Pancreas (tissue), 10 donors: ENCODE results near the gene ACSL3. TPM values are rescaled to one million over a fixed set of nuclear protein-coding genes. Genes with fewer than 3 reads are reported as not detected.

Experiments
- ATAC-seq, 4 donors: fragments of 200-7000 bp; cut with Tn5 transposase; one replicate each; pipeline versions ENCODE4 v1.8.0 to v1.9.1; 2020; ENCODE audit warnings: mild to moderate bottlenecking in 4 of 4, moderate library complexity in 4 of 4
- DNase-seq, 6 donors: peaks; one replicate each; pipeline ENCODE4 v3.0.0-alpha.2; 2020
- FAIRE-seq: peaks from 2 replicates; lab custom pipeline; 2012; peaks lifted over from hg19 to GRCh38; lab: Jason Lieb, UNC
- H3K27ac ChIP-seq, 4 donors: fragments of 200-600 bp; sonication (generic); 1 replicate in 3 of 4; 2 replicates in 1 of 4; pipeline versions ENCODE4 v1.5.0 to v1.8.0; 2020
- H3K27me3 ChIP-seq, 4 donors: fragments of 200-600 bp; one replicate each; pipeline ENCODE4 v1.8.0; 2021
- H3K36me3 ChIP-seq, 3 donors: fragments of 200-600 bp; sonication (generic) in 1 of 3; one replicate each; pipeline versions ENCODE4 v1.5.0 to v1.8.0; 2020 to 2021
- H3K4me1 ChIP-seq, 3 donors: fragments of 200-600 bp; one replicate each; pipeline ENCODE4 v1.8.0; 2021
- H3K4me3 ChIP-seq, 4 donors: fragments of 200-600 bp; sonication (generic) in 2 of 4; one replicate each; pipeline versions ENCODE4 v1.5.0 to v1.8.0; 2020 to 2021
- H3K9me3 ChIP-seq, 4 donors: fragments of 200-600 bp; one replicate each; pipeline ENCODE4 v1.8.0; 2021
- CTCF ChIP-seq, 4 donors: fragments of 200-600 bp; sonication (generic) in 3 of 4; IDR thresholded peaks; one replicate each; pipeline versions ENCODE4 v1.5.0 to v1.8.0; 2021; ENCODE audit warnings: antibody characterized with exemption in 4 of 4
- whole genome bisulfite sequencing, 2 donors: extraction: QIAGEN DNeasy Blood & Tissue Kit; methylation state at CpG; one replicate each; pipeline ENCODE4 v1.1.7; 2013; 5-methylcytosine and 5-hydroxymethylcytosine counted together
- intact Hi-C, 3 donors: fragments of 100-400 bp; cut with DNase I; formaldehyde crosslinking; loops; one replicate each; pipeline versions ENCODE4 v1.11.1 to v1.14.2; 2022
- polyA plus RNA-seq, 2 donors: library from polyadenylated mRNA; stranded (reverse); fragments of 200-250 nt; gene quantifications; one replicate each; pipeline ENCODE4 v1.2.3, GENCODE V29; 2013
- total RNA-seq, 6 donors: library from RNA; stranded (reverse); fragmentation: NEBNext Ultra II Directional in 4 of 6; extraction: Animal tissue kit (Norgen Biotek cat#: 25700) in 4 of 6; gene quantifications; one replicate each; pipeline versions ENCODE4 v1.2.1 to v1.2.4, GENCODE V29; 2021 to 2023
- donor health status: healthy with polysubstance abuse.
- donor health status: DM: no; HTN: no; CAD: no; lungs with moderate emphysema.
- donor health status: DM: no; HTN: no; CAD: no.
- donor health status: control.
- donor health status: control.
- donor health status: Bipolar disorder and iron deficiency.
- donor health status: DM: yes; HTN: yes; CAD: no.
- donor health status: DM: no; HTN: no; CAD: no.
- donor health status: DM: no; HTN: no; CAD: no.
- donor health status: DM: yes; HTN: yes; CAD: no.

The ACSL3 gene
- total and polyA plus RNA-seq, 8 donors: 4.7 to 32.0 (median 15.9) TPM

DNA sequence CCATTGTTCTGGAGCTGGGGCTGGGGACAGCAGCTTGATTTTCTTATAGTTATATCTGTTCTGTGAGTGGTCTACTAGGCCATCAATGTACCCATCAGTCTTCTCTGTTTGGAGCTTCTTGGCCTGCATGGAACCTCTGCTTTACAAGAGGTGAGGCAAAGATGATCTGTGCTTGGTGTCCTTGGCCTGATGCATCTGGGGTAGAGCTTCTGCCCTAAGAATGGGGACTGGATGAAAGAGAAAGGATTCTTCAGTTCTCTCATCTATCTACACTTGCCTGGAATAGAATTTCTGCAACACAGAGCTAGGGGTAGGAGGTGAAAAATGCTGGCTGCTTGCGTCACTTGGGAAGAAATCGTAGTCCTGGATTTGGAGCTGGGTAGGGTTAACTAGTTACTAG is 46.2 kb downstream of the ACSL3 start:
- 96 to 100% methylated on average over 2 of the region's 2 CpGs for WGBS, 2 donors
- ATAC-seq (no peak), FAIRE-seq (no peak), DNase-seq (no peak)
- no peak for TF ChIP-seq CTCF (IDR thresholded peaks at IDR 0.05)
- intact Hi-C loops: loop anchor here in 2 of 3 donors (10.0 kb wide), 1 partner anchor 202 kb away; no protein-coding TSS in a partner anchor
- peaks cover 0 to 13% (median 0%) of the 10 kb centered on the region in 3 donors for H3K36me3 ChIP-seq
- H3K4me1 ChIP-seq: peaks cover 0 to 11% (median 5%) of the 10 kb centered on the region in 3 donors
- H3K27me3 ChIP-seq: no peaks in the 10 kb centered on the region
- no peaks in the 10 kb centered on the region for H3K9me3 ChIP-seq
- H3K4me3 ChIP-seq: no peak overlapping the region
- H3K27ac ChIP-seq: no peak overlapping the region

- intact Hi-C loops: loop anchor here in 2 of 3 donors (10.0 kb wide), 1 partner anchor 203 kb away; no protein-coding TSS in a partner anchor
Measured at GRCh38 chr2:222907790-222908441, 47.1 kb downstream of the ACSL3 start.

DNA sequence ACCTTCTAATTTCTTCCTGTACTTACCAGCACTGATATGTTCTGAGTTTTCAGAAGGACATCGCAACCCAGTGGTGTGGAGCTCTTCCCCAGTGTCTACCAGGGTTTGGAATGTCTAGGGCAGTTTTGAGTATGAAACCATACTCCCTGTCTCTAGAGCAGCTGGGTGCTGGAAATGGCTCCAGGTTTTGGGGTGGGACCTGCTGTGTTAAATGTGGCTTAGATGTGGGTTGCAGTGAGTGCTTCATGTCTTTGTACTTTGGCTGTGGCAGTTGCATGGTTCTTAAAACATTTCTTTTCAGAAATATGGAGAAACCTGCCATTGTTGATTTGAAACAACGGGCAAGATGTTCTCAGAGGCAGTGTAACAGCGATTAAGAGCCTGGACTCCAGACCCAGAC is 48.5 kb downstream of the ACSL3 start:
- Histone ChIP-seq H3K9me3 (no peaks in the 10 kb centered on the region), H3K27ac (no peak overlapping the region), H3K36me3 (peaks cover 0 to 13% (median 0%) of the 10 kb centered on the region in 3 donors), H3K4me1 (peaks cover 0 to 2% (median 0%) of the 10 kb centered on the region in 3 donors), H3K4me3 (no peak overlapping the region), H3K27me3 (no peaks in the 10 kb centered on the region)
- WGBS, 2 donors: 92 to 100% methylated on average over 3 of the region's 3 CpGs
- intact Hi-C loops: loop anchor here in 2 of 3 donors (10.0 kb wide), 1 partner anchor 204 kb away; no protein-coding TSS in a partner anchor
- DNase-seq (no peak), FAIRE-seq (no peak), ATAC-seq (no peak)
- no peak for TF ChIP-seq CTCF (IDR thresholded peaks at IDR 0.05)

More at GRCh38 chr2:222907790-222908441, 47.1 kb downstream of the ACSL3 start:
- Histone ChIP-seq H3K4me3 (no peak overlapping the region), H3K4me1 (peaks cover 0 to 10% (median 5%) of the 10 kb centered on the region in 3 donors), H3K27ac (no peak overlapping the region), H3K27me3 (no peaks in the 10 kb centered on the region), H3K36me3 (peaks cover 0 to 13% (median 0%) of the 10 kb centered on the region in 3 donors), H3K9me3 (no peaks in the 10 kb centered on the region)
- no peak for TF ChIP-seq CTCF (IDR thresholded peaks at IDR 0.05)
- DNase-seq (no peak), FAIRE-seq (no peak), ATAC-seq (no peak)
- WGBS, 2 donors: 84 to 86% methylated on average over 10 of the region's 10 CpGs

GRCh38 chr2:222912117-222912516 is 51.3 kb downstream of the ACSL3 start:
- peaks cover 0 to 13% (median 0%) of the 10 kb centered on the region in 3 donors for H3K36me3 ChIP-seq
- peaks cover 0 to 8% (median 4%) of the 10 kb centered on the region in 3 donors for H3K4me1 ChIP-seq
- WGBS, 2 donors: 69 to 84% methylated on average over 2 of the region's 2 CpGs
- DNase-seq: no peak
- H3K4me3 ChIP-seq: no peak overlapping the region
- H3K9me3 ChIP-seq: no peaks in the 10 kb centered on the region
- H3K27me3 ChIP-seq: no peaks in the 10 kb centered on the region
- ATAC-seq: peak in 3 of 4 donors; percentile 34 to 51 (median 44)
- H3K27ac ChIP-seq: no peak overlapping the region
- no peak for TF ChIP-seq CTCF (IDR thresholded peaks at IDR 0.05)
- no peak for FAIRE-seq
- intact Hi-C loops: no loop called here

DNA sequence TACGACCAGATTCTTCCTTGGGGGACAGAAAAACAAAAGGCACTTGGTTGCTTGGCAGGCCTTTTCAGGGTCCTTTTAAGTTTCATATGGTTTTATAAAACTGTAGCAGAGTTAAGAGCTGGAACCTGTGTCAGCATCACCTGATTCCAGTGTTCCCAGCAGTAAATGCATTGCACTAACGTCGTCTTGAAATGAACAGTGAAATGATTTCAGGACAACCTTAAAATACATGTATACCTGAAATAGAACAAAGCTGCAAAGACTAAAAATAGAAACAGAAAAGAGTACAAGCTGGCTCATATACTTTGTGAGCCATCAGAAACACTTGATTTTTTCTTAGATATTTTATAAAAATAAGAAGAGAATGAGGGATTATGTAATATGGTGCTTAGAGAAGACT is 51.9 kb downstream of the ACSL3 start:
- DNase-seq (no peak), ATAC-seq (no peak), FAIRE-seq (no peak)
- Histone ChIP-seq H3K27me3 (no peaks in the 10 kb centered on the region), H3K4me1 (peaks cover 0 to 8% (median 4%) of the 10 kb centered on the region in 3 donors), H3K4me3 (no peak overlapping the region), H3K9me3 (no peaks in the 10 kb centered on the region), H3K36me3 (peaks cover 0 to 13% (median 0%) of the 10 kb centered on the region in 3 donors), H3K27ac (no peak overlapping the region)
- WGBS, 2 donors: 83 to 94% methylated on average over 3 of the region's 3 CpGs
- no peak for TF ChIP-seq CTCF (IDR thresholded peaks at IDR 0.05)
- intact Hi-C loops: no loop called here
